NCI-H345 treated with DMSO at 0.1 percent for 48 hours (cell line): ENCODE data around the gene RPL36A.

ENCODE experiments used
- DNase-seq: peaks from one replicate; lab custom pipeline; 2025; ENCODE audit not compliant: unreplicated experiment; lab: John Stamatoyannopoulos, UW

RPL36A gene

GRCh38 chrX:101391831-101392230 is 1.0 kb downstream of the RPL36A start:
- DNase-seq = no peak

GRCh38 chrX:101393530-101394305 is 2.9 kb downstream of the RPL36A start:
- DNase-seq = no peak

- DNase-seq = no peak
These were observed 3.6 kb downstream of the RPL36A start for GRCh38 chrX:101394372-101394771.

GRCh38 chrX:101395789-101396188 is 5.0 kb downstream of the RPL36A start:
- DNase-seq = no peak

GRCh38 chrX:101397779-101398178 is 7.0 kb downstream of the RPL36A start:
- DNase-seq = no peak

- no peak for DNase-seq
These were observed 7.9 kb downstream of the RPL36A start for GRCh38 chrX:101398694-101399093.

- no peak for DNase-seq
These were observed 9.0 kb downstream of the RPL36A start for GRCh38 chrX:101399825-101400224.

- no peak for DNase-seq
These were observed 16.4 kb downstream of the RPL36A start for GRCh38 chrX:101407167-101407747.

- DNase-seq = peak; percentile 96
These were observed 17.1 kb downstream of the RPL36A start, which contains the start of the genes GLA and HNRNPH2 for GRCh38 chrX:101407748-101408531. GLA (minus strand) TSS chrX:101407925; CDS start chrX:101407903, 22 bp downstream. HNRNPH2 (plus strand) TSS chrX:101408222; CDS start chrX:101411989, 3,767 bp downstream.

- DNase-seq = no peak
These were observed 17.7 kb downstream of the RPL36A start for GRCh38 chrX:101408532-101408841.

GRCh38 chrX:101409043-101409442 is 18.2 kb downstream of the RPL36A start:
- DNase-seq = no peak

GRCh38 chrX:101410461-101410860 is 19.6 kb downstream of the RPL36A start:
- no peak for DNase-seq

GRCh38 chrX:101411984-101412383 is 21.2 kb downstream of the RPL36A start:
- DNase-seq = no peak

GRCh38 chrX:101415180-101416145 is 24.7 kb downstream of the RPL36A start:
- DNase-seq = peak; percentile 23

GRCh38 chrX:101416691-101417090 is 25.9 kb downstream of the RPL36A start:
- no peak for DNase-seq

GRCh38 chrX:101417190-101417589 is 26.4 kb downstream of the RPL36A start:
- DNase-seq = no peak

- DNase-seq = no peak
These were observed 27.4 kb downstream of the RPL36A start for GRCh38 chrX:101417981-101418841.

GRCh38 chrX:101419489-101419888 is 28.7 kb downstream of the RPL36A start:
- DNase-seq = no peak

- DNase-seq = no peak
These were observed 37.1 kb downstream of the RPL36A start for GRCh38 chrX:101427954-101428353.

GRCh38 chrX:101429934-101430333 is 39.1 kb downstream of the RPL36A start:
- no peak for DNase-seq
